SIG-M5 (cell line): ENCODE results near the gene NTSR1.

Source experiments
- DNase-seq: peaks from one replicate; lab custom pipeline; 2025; lab: John Stamatoyannopoulos, UW

The NTSR1 gene

GRCh38 chr20:62802026-62802712 lies 93.5 kb downstream of the NTSR1 start:
- DNase-seq, result no peak

GRCh38 chr20:62804021-62804626 lies 95.5 kb downstream of the NTSR1 start:
- no peak for DNase-seq

- no peak for DNase-seq
Measured at GRCh38 chr20:62804627-62805154, 96.1 kb downstream of the NTSR1 start, which contains the start of gene OGFR. TSS of gene OGFR (plus strand) at chr20:62804835. CDS start at chr20:62804860, 25 bp downstream.

GRCh38 chr20:62805155-62805710 lies 96.6 kb downstream of the NTSR1 start:
- DNase-seq, result no peak

- no peak for DNase-seq
Measured at GRCh38 chr20:62805711-62806382, 97.2 kb downstream of the NTSR1 start.

- no peak for DNase-seq
Measured at GRCh38 chr20:62806383-62807050, 97.9 kb downstream of the NTSR1 start.

GRCh38 chr20:62807444-62808210 lies 99.0 kb downstream of the NTSR1 start:
- no peak for DNase-seq

GRCh38 chr20:62808211-62808865 lies 99.7 kb downstream of the NTSR1 start:
- DNase-seq, result no peak

- no peak for DNase-seq
Measured at GRCh38 chr20:62809530-62810428, 101.1 kb downstream of the NTSR1 start.

- DNase-seq, result no peak
Measured at GRCh38 chr20:62811320-62811719, 102.7 kb downstream of the NTSR1 start.

GRCh38 chr20:62811720-62812119 lies 103.1 kb downstream of the NTSR1 start:
- DNase-seq, result no peak
